ENCODE data around the gene CHIA. TPM values are rescaled to one million over a fixed set of nuclear protein-coding genes. Genes with fewer than 3 reads are reported as not detected.

The CHIA gene
- total and polyA plus RNA-seq, 2 of the 4 experiments (the other 2 are of a cell fraction): not detected

GRCh38 chr1:111369645-111370044, 79.0 kb downstream of the CHIA start:
- no CpG with 5 or more reads among the region's 3 CpGs for WGBS, 2 experiments (ENCODE audit: extremely low coverage in 2 of 2, insufficient read length in 1 of 2)
- Histone ChIP-seq H3K79me1 (ENCODE audit: low read depth in 1 of 2, low read length in 2 of 2) (no peaks in the 10 kb centered on the region), H2BK15ac (ENCODE audit: low read depth, low read length) (no peak overlapping the region), H3K4me1 (ENCODE audit: control insufficient read depth, insufficient read depth, low read length) (no peaks in the 10 kb centered on the region; the same call in 1 of the 2 replicates), H3K4me3 (ENCODE audit: insufficient read depth, low read depth, low read length) (no peak overlapping the region), H3K4ac (ENCODE audit: low read depth, low read length) (no peak overlapping the region), H3K36me3 (ENCODE audit: control insufficient read depth, insufficient read depth, low read length) (no peaks in the 10 kb centered on the region), H3K9me3 (ENCODE audit: control insufficient read depth, insufficient read depth, low read length) (no peaks in the 10 kb centered on the region), H2BK120ac (ENCODE audit: low read depth, low read length) (no peak overlapping the region), H3K23ac (ENCODE audit: low read depth, low read length) (no peak overlapping the region), H2AFZ (replicated peaks; ENCODE audit: low read length, poor library complexity) (no peak overlapping the region), H2BK5ac (ENCODE audit: low read depth, low read length, poor library complexity, severe bottlenecking) (no peak overlapping the region), H3K18ac (ENCODE audit: low read depth, low read length) (no peak overlapping the region), H2AK9ac (replicated peaks; ENCODE audit: low read depth, low read length, poor library complexity) (no peak overlapping the region), H3K4me2 (ENCODE audit: low read depth, low read length) (no peak overlapping the region), H2AK5ac (ENCODE audit: low read depth, low read length) (no peak overlapping the region), H4K91ac (ENCODE audit: insufficient read depth, low read depth, low read length) (no peak overlapping the region), H3K27ac (ENCODE audit: insufficient read depth, low read length) (no peak overlapping the region), H3K56ac (ENCODE audit: extremely low read depth, insufficient read depth, low read length) (no peak overlapping the region), H3K9ac (ENCODE audit: low read depth, low read length) (no peak overlapping the region), H4K5ac (ENCODE audit: low read depth, low read length) (no peak overlapping the region), H3K9me1 (ENCODE audit: insufficient read depth, low read length) (no peaks in the 10 kb centered on the region), H3K14ac (replicated peaks; ENCODE audit: low read depth, low read length) (no peak overlapping the region), H2BK20ac (ENCODE audit: low read depth, low read length) (no peak overlapping the region), H4K20me1 (ENCODE audit: insufficient read depth, low read length) (no peaks in the 10 kb centered on the region), H3K27me3 (ENCODE audit: control insufficient read depth, insufficient read depth, low read length) (peaks cover 7% of the 10 kb centered on the region), H4K8ac (ENCODE audit: low read depth in 2 of 2, low read length in 2 of 2) (no peak overlapping the region)
- BruUV-seq (replicated peaks): no TSS peak
- intact Hi-C loops (cut with micrococcal nuclease) (no loop called here), in situ Hi-C loops (cut with MboI; ENCODE audit: low sequenced_read_pairs) (no loop called here), dilution Hi-C loops (cut with HindIII; ENCODE audit: low sequenced_read_pairs, unreplicated experiment) (no loop called here)
- CTCF ChIA-PET: interaction anchor here (0.7 kb wide), 1 partner anchor 104 kb away, joined by 3 read pairs; no protein-coding TSS in a partner anchor
- POLR2A ChIA-PET (ENCODE audit: unreplicated experiment): no interaction called here
- no peak for TF ChIP-seq SMC3 (IDR thresholded peaks at IDR 0.05; ENCODE audit: low read depth, low read length)
- no peak for TF ChIP-seq USF2 (IDR thresholded peaks at IDR 0.05; ENCODE audit: low read depth, low read length)
- no peak for TF ChIP-seq RFX5 (IDR thresholded peaks at IDR 0.05; ENCODE audit: low read depth, low read length)
- TF ChIP-seq MXI1 (IDR thresholded peaks at IDR 0.05; ENCODE audit: borderline replicate concordance, low read depth, low read length): no peak
- no peak for TF ChIP-seq POLR2A (IDR thresholded peaks at IDR 0.05; ENCODE audit: low read depth, low read length)
- no peak for TF ChIP-seq ELK1 (IDR thresholded peaks at IDR 0.05; ENCODE audit: borderline replicate concordance, low read depth, low read length)
- no peak for ATAC-seq (ENCODE audit: low read depth)
- no peak for DNase-seq

Small RNAs within 50 kb of the gene (microRNA-seq; reads per million reads assigned to microRNA genes)
- not detected for gene AL356387.2 (ENCODE audit: insufficient read depth, insufficient read length)

Small RNAs within 50 kb of the gene (small RNA-seq; reads per million reads assigned to genes)
- gene AL356387.2: 0 reads per million in 5 experiments

Other genes starting within 250 kb of the CHIA start
- 66.3 and 71.9 TPM in 2 replicates for gene DRAM2, start 150.8 kb upstream of the CHIA start, total RNA-seq (2012; rRNA removed)
- gene DRAM2, start 150.8 kb upstream of the CHIA start, polyA plus RNA-seq (2012; rRNA removed): 25.2 and 31.4 TPM in 2 replicates
- 27.4 and 42.8 TPM in 2 replicates for gene CEPT1, start 150.6 kb upstream of the CHIA start, total RNA-seq (2012; rRNA removed)
- gene CEPT1, start 150.6 kb upstream of the CHIA start, polyA plus RNA-seq (2012; rRNA removed): 10.3 and 13.3 TPM in 2 replicates
- 0.83 and 0.90 TPM in 2 replicates for gene DENND2D, start 90.2 kb upstream of the CHIA start, total RNA-seq (2012; rRNA removed)
- 0.72 and 0.86 TPM in 2 replicates for gene DENND2D, start 90.2 kb upstream of the CHIA start, polyA plus RNA-seq (2012; rRNA removed)
- 0.18 TPM in 1 of 2 replicates, not detected in the other for gene CHI3L2, start 63.1 kb upstream of the CHIA start, total RNA-seq (2012; rRNA removed)
- gene CHI3L2, start 63.1 kb upstream of the CHIA start, polyA plus RNA-seq (2012; rRNA removed): 0.19 and 0.39 TPM in 2 replicates
- under 0.01 and 0.18 TPM in 2 replicates for gene OVGP1, start 136.9 kb downstream of the CHIA start, total RNA-seq (2012; rRNA removed)
- gene OVGP1, start 136.9 kb downstream of the CHIA start, polyA plus RNA-seq (2012; rRNA removed): 0.50 and 0.58 TPM in 2 replicates
- gene WDR77, start 158.4 kb downstream of the CHIA start, total RNA-seq (2012; rRNA removed): 73.6 and 80.8 TPM in 2 replicates
- gene WDR77, start 158.4 kb downstream of the CHIA start, polyA plus RNA-seq (2012; rRNA removed): 87.0 and 91.9 TPM in 2 replicates
- 234 and 382 TPM in 2 replicates for gene ATP5PB, start 158.6 kb downstream of the CHIA start, total RNA-seq (2012; rRNA removed)
- 265 and 301 TPM in 2 replicates for gene ATP5PB, start 158.6 kb downstream of the CHIA start, polyA plus RNA-seq (2012; rRNA removed)
- not detected in 2 replicates for gene C1orf162, start 183.1 kb downstream of the CHIA start, total RNA-seq (2012; rRNA removed)
- 0.12 TPM in 1 of 2 replicates, not detected in the other for gene C1orf162, start 183.1 kb downstream of the CHIA start, polyA plus RNA-seq (2012; rRNA removed)
- not detected in 2 replicates for gene ADORA3, start 212.8 kb downstream of the CHIA start, total RNA-seq (2012; rRNA removed)
- not detected in 2 replicates for gene ADORA3, start 212.8 kb downstream of the CHIA start, polyA plus RNA-seq (2012; rRNA removed)
- under 0.01 TPM in 1 of 2 replicates, not detected in the other for gene TMIGD3, start 212.8 kb downstream of the CHIA start, total RNA-seq (2012; rRNA removed)
- gene TMIGD3, start 212.8 kb downstream of the CHIA start, polyA plus RNA-seq (2012; rRNA removed): 0.12 TPM in 1 of 2 replicates, not detected in the other